HG03469 (cell line): ENCODE data around the gene KCNG3.

Experiments used
- ATAC-seq: cut with Tn5 transposase; IDR thresholded peaks from one replicate; pipeline ENCODE4 v1.9.1; 2021; ENCODE audit warnings: mild to moderate bottlenecking, moderate library complexity, moderate number of reproducible peaks; ENCODE audit not compliant: unreplicated experiment

Gene KCNG3

DNA sequence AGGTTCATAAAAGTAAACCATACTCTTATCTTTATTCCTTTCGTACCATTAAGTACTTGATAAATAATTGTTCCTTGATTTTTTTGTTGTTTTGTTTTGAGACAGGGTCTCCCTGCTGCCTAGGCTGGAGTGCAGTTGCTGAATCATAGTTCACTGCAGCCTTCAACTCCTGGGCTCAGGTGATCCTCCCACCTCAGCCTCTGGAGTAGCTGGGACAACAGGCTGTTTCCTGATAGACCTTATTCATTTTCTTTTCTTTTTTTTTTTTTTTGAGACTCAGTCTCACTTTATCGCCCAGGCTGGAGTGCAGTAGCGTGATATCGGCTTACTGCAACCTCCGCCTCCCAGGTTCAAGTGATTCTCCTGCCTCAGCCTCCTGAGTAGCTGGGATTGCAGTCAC lies 5.5 kb downstream of the KCNG3 start:
- ATAC-seq = no peak

DNA sequence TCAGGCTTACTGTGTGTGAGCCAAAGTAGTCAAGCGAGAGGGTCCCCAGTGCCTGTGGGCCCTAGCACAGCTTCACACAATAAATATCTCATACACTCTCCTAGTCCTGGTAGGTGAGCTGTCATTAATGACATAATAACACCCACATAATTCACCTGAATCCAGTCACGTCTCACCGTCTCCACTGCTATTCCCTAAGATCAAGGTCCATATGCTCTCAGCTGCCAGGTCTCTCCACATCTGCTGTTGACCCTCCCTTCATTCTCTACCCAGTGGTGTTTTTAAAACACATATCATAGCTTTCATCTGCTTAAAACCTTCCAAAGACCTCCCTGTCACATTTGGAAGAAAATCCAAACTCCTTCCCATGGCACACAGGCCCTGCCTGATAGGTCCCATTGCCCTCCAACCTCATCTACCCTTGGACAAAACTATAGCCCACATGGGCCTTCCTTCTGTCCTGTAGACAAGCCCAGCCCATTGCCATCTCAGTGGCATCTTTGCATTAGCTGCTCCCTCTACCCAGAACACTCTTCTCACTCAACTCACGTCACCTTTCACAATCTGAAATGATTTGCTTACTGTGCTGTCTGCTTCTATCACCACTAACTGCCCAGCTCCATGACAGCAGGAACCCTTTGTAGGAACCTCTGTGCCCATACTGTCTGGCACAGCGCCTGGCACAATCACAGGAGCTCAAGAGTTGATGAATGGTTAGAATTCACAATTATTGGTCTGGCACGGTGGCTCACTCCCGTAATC lies 7.5 kb downstream of the KCNG3 start:
- ATAC-seq = no peak

DNA sequence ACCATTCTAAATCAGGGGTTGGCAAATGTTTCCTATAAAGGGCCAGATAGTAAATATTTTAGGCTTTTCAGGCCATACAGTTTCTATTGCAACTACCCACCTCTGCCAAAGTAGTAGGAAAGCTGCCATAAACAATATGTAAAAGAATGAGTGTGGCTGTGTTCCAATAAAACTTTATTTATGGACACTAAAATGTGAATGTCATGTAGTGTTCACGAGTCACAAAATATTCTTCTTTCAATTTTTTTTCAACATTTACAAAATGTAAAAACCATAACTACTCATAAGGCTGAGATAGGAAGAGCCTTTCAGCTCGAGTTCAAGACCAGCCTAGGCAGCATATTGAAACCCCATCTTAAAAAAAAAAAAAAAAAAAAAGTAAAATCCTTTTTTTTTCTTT lies 13.4 kb downstream of the KCNG3 start:
- no peak for ATAC-seq

DNA sequence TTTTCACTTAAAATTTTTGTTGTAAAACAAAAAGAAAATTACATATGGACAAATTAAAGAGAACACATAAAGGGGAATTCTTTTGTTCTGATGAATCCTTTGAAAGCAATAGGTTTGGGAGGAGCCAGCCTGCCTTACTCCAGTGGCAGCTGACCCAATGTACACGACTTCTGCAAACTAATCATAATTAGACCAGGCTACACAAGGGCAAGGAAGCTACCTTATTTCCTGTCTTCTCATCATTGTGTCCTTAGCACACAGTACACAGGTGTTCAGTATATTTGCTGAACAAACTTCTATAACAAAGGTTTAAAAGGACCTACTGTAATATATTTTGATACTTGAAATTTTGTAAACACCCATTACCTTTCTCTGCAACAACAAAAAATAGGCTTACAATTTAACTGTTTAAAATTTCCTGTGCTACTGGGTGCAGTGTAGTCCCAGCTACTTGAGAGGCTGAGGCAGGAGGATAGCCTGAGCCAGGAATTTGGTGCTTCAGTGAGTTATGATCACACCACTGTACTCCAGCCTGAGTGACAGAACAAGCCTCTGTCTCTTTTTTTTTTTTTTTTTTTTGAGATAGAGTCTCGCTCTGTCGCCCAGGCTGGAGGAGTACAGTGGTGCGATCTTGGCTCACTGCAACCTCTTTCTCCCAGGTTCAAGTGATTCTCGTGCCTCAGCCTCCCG lies 18.9 kb downstream of the KCNG3 start:
- no peak for ATAC-seq

DNA sequence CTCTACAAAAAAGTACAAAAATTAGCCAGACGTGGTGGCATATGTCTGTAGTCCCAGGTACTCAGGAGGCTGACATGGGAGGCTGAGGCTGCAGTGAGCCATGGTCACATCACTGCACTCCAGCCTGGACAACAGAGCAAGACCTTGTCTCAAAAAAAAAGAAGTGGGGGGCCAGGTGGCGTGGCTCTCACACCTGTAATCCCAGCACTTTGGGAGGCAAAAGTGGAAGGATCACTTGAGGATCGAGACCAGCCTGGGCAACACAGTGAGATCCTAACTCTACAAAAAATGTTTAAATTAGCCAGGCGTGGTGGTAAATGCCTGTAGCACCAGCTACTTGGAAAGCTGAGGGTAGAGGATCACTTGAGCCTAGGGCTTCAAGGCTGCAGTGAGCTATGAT lies 23.1 kb downstream of the KCNG3 start:
- no peak for ATAC-seq

DNA sequence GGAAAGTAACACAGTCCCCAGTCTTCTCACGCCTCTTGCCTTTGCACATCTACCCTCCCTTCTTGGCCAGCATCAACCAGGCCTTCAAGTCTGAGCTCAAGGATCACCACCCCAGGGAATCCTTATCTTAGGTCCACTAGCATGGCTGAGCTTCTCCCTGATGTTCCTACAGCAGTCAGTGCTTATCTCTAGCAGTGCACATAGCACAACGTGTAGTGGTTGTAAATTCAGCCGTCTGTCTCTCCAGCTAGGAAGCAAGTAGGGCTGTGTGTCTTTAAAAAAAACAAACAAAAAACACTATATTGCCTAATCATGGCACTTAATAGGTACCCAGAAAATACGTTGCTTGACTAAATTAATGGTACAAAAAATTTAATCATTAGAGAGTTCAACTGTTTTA lies 29.2 kb downstream of the KCNG3 start:
- ATAC-seq = no peak

DNA sequence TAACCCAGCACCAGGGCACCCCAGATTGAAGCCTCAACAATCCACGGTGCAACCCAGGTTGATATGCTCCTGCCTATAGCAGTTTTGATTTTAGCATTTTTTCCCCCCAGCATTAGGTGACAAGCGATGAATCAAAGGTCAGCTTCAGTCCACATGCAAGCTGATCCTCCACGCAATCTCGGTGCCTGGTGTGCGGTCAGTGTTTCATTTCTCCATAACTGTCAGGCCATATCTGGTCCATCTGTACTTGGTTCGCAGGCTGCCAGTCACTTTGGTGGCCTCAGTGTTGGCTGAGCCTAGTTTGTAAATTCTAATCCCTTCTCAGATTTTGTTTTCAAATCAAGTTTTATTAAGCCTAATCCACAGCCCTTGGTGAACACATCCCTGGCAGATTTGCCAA lies 30.2 kb downstream of the KCNG3 start:
- ATAC-seq = no peak

DNA sequence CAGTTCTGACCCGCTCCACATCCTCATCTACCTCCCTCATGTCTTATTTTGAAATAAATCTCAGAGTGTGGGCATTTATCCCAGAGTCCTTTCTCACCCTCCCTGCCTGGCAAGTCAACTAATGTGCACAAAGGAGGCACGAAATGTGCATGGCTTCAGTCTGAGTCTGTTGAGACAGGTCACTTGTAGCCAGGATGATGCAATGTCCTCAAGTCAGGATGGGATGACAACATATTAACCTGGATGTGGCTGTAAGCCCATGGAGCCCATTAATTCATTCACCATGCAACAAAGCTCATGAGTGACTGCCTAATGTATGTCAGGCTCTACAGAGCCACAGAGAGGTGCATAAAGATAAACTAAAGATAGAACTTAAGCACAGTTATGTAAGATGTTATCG lies 34.5 kb downstream of the KCNG3 start:
- ATAC-seq = no peak

DNA sequence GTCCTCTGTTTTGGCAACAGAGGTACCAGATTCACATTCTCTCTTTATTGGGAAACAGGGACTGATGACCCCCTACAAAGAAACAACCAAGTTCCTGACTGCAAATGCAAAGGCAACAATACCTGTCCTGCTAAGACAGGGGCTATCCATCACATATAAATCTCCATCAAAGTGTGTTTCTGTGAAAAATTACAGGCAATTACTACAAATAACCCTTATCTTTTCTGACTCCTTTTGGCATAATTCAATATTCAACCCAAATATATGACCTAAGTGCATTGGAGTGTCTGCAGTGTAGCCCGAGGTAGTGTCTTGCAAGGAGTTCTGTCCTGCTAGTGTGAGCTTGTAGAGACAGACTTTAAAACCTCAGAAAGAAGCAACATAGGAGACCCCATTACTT lies 35.4 kb downstream of the KCNG3 start:
- ATAC-seq = no peak

DNA sequence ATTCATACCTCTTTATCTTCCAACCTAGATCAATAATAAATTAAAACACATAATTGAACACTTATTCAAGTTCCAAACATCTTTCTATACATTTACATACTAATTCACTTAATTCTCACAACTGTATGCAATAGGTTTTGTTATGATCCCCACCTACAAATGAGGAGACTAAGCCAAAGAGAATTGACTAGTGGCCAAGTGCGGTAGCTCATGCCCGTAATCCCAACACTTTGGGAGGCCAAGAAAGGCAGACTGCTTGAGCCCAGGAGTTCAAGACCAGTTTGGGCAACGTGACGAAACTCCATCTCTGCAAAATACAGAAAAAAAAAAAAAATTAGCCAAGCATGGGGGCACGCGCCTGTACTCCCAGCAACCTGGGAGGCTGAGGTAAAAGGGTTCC lies 36.8 kb downstream of the KCNG3 start:
- ATAC-seq = no peak

DNA sequence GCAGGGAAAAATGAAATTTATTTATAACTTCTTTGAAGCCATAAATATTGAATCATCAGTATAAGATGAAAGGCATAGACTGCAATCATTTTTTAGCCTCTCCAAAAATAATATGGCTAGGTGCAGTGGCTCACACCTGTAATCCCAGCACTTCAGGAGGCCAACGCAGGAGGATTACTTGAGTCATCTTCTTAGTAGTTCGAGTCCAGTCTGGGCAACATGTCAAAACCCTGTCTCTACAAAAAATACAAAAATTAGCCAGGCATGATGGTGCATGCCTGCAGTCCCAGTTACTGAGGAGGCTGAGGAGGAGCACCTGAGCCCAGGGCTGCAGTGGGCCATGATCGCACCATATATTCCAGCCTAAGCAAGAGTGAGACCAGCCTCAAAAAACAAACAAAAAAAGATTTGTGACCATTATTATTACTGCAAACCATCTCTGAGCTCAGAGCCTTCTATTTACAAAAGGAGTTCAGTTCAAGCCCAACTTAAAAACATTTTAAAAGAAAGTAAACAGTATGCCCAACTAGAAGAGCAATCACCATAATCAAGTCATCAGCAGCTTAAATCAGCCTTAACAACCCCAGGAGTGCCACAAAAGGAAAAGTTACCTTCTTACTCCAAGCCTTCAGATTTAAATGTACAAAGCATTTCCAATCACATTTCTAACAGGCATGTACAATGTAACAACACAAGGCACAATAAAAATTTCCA lies 37.5 kb downstream of the KCNG3 start:
- ATAC-seq = no peak

DNA sequence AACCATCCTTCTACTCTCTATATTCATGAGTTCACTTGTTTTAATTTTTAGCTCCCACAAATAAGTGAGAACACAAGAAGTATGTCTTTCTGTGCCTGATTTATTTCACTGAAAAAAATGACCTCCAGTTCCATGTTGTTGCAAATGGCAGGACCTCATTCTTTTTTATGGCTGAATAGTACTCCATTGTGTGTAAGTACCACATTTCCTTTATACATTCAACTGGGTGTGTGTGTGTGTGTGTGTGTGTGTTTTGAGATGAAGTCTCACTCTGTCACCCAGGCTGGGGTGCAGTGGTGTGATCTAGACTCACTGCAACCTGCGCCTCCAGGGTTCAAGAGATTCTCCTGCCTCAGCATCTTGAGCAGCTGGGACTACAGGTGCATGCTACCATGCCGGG lies 41.2 kb downstream of the KCNG3 start:
- ATAC-seq = no peak

DNA sequence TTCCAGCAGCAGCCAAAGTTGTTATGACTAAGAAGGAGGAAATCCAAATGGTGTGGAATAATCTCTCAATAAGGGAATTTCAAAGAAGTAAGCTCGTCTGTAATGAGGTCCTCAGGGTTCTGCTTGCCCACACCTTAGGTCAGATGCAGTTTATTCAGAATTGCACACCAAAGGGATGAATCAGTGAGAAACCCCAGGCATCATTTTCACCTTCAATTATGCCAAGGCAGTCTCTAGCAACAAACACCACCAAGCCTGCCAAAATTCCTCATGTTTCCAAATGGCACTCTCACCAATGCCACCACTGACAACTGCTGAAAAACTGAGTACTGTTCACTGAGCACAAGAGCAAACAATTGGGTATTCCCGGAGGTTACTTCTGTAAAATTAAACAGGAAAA lies 43.6 kb downstream of the KCNG3 start:
- no peak for ATAC-seq

DNA sequence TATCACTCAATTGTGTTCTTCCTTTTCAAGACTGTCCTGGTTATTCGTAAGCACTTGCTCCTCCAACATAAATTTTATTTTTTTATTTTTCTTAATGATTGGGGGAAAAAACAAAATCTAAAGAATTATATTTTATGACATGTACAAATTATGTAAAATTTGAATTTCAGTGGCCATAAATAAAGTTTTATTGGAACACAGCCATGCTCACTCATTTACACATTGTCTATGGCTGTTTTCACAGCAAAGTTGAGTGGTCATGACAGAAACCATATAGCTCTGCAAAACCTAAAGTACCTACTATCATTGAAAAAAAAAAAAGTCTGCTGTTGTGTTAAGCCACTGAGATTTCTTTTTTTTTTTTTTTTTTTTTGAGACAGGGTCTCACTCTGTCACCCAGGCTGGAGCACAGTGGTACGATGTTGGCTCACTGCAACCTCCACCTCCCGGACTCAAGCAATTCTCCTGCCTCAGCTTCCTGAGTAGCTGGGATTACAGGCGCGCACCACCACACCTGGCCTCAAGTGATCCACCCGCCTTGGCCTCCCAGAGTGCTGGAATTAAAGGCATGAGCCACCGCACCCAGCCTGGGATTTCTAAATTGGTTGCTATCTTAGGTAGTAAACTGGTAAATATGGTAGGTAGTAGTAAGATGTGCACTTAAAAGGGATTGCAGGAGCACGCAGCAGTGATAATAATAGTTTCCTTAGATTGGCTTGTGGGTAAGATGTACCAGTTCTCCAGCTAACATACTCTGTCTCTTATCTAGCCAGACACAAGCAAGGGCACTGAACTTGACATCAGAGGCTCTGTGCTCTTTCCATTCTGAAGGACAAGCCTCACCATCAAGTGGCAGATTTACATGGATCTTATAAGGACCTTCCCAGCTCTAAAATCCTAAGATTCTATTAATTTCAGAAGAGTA lies 44.4 kb downstream of the KCNG3 start:
- no peak for ATAC-seq

DNA sequence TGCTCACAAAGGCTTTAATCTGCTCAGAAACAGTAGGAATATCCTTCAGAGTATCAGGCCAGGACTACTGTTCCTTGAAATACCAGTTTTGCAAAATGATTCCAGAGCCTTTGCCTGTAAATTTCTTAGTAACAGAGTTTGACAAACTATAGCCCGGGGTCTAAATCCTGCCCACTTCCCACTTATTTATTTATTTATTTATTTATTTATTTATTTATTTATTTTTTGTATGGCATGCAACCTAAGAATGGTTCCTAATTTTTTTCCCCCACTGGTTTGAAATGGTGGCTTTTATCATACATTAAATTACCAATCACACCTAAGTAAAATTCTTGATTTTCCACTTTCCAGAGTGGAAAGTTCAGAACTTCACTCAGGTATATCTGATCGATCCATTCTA lies 45.6 kb downstream of the KCNG3 start:
- no peak for ATAC-seq

DNA sequence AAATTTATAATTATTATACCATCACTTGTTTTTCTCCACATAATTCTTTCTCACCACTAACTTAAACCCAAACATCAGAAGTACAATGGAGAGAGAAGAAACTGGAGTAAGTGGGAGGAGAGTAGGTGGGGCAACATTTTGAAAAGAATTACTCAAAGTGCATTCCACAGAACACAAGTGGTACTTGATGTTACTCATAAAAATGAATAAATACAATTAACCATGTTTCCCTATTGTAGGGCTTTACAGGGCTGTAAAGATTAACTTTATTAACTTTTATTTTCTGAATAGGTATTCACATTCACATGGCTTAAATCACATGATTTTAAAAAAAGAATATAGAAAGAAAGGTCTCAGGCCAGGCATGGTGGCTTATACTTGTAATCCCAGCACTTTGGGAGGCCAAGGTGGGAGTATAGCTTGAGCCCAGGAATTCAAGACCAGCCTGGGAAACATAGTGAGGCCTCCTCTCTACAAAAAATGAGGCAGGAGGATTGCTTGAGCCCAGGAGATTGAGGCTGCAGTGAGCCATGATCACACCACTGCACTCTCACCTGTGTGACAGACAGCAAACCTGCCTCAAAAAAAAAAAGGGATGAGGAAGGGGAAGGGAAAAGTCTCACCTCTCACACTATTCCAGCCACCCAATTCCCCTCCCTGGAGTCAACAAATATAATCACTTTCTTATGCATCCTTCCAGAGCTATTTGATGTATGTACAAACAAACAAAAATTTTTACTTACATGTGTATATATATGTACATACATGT lies 47.1 kb downstream of the KCNG3 start:
- ATAC-seq = no peak

DNA sequence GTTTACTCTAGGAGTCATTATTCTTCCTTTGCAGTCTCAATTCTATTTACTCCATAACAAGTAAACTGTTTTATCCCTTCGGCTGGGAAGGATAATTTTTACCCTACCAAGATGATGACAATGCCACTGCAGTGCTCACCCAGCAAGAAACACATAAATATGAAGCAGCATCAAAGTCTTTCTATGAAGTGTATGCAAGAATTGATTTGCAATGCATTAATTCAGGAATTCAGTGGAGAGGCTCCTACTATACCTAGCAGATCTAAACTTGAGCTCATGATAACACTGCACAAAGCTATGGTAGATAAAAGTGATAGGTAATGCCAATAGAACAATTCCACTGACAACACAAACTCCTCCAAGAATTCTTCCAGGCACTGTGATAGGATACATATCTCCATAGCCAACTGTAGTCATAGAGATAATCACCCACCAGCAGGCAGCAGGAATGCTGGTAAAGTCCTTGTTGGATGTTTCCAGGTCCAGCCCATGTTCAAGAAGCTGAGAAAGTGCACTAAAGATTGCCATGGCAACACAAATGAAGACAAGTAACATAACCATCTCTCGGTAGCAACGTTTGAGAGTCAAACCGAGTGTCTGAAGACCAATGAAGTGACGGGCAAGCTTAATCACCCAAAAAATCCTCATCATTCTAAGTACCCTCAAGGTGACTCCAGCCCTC lies 49.9 kb downstream of the KCNG3 start:
- no peak for ATAC-seq

DNA sequence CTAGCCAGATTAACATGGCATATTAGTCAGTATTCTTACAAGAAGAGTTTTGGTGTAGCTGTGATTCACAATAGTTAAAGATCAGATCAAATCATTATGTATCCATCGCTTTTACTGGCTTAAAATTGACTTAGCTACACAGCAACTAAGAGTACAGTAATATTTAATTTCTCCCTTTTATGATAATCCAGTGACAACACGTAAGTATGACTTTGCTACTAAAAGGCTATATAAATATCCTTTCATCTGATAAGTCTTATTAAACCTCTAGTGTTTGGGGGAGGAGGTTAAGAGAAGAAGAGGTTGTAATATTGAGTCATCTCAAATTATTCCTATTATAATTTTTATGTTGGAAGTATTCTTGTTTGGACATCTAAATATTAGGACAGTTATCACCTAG lies 51.0 kb downstream of the KCNG3 start:
- ATAC-seq = no peak

DNA sequence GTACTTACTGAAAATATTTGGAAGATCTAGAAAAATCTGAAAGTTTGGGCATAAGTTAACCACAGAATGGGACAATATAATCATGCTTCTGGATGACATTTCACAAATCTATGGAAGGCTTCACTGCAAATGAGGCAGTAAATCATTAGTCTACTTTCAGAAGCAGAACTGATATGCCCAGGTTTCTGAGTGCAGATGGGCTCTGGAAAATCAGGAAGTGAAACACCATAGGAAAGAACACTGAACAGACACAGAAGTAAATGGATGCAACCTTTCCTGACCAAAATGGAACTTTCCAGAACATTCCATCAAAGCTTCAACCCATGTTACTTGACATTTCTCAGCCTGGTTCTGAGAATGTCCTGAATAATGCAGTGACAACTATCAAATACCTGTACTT lies 55.1 kb downstream of the KCNG3 start:
- no peak for ATAC-seq

DNA sequence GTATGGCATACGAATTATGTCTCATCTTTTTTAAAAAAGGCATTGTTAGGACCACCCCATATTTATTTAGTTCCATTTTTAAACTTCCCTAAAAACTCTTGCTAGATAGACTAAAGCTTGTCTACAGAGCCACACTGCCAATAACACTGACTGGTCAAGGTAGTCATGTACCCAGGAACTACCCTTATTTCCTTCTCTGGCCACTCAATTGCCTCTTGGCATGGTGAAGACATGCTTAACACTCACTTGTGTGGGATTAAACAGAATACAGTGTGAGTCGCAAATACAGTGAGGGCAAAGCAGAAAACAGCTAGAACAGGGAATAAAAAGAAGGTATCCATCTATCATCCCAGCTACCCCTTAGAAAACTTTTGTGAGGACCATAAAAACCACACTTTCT lies 57.4 kb downstream of the KCNG3 start:
- no peak for ATAC-seq
